ENCODE results near the gene KRT27. TPM values are rescaled to one million over a fixed set of nuclear protein-coding genes. Genes with fewer than 3 reads are reported as not detected.

The KRT27 gene, protein sequence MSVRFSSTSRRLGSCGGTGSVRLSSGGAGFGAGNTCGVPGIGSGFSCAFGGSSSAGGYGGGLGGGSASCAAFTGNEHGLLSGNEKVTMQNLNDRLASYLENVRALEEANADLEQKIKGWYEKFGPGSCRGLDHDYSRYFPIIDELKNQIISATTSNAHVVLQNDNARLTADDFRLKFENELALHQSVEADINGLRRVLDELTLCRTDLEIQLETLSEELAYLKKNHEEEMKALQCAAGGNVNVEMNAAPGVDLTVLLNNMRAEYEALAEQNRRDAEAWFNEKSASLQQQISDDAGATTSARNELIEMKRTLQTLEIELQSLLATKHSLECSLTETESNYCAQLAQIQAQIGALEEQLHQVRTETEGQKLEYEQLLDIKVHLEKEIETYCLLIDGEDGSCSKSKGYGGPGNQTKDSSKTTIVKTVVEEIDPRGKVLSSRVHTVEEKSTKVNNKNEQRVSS
- not detected in 2 replicates for polyA plus RNA-seq (2011; rRNA removed)
- polyA minus RNA-seq (2011; rRNA and poly(A)+ RNA removed) = not detected in 2 replicates

GRCh38 chr17:40782450-40782849, at the start of gene KRT27:
Gene KRT27 (minus strand): TSS chr17:40782550. CDS start chr17:40782493, 57 bp downstream.
- peaks cover 5% of the 10 kb centered on the region; the same call in 1 of the 2 replicates for H3K9me3 ChIP-seq (ENCODE audit: control insufficient read depth, insufficient read depth, low read length)
- H3K27ac ChIP-seq (ENCODE audit: low read depth, low read length) = no peak within 1 kb of the TSS
- H3K27me3 ChIP-seq (ENCODE audit: control insufficient read depth, insufficient read depth, low read length) = peaks cover 22% of the 10 kb centered on the region
- no peak within 1 kb of the TSS for H3K4me3 ChIP-seq (ENCODE audit: low read depth, low read length)
- ChIA-PET CTCF (interaction anchor here (1.0 kb wide), 1 partner anchor 222 kb away, joined by 3 read pairs; no protein-coding TSS in a partner anchor), POLR2A (no interaction called here)
- TF ChIP-seq CTCF (IDR thresholded peaks at IDR 0.05; ENCODE audit: low read depth, low read length) = no peak
- DNase-seq (ENCODE audit: low read depth, low spot score) = no peak

DNA sequence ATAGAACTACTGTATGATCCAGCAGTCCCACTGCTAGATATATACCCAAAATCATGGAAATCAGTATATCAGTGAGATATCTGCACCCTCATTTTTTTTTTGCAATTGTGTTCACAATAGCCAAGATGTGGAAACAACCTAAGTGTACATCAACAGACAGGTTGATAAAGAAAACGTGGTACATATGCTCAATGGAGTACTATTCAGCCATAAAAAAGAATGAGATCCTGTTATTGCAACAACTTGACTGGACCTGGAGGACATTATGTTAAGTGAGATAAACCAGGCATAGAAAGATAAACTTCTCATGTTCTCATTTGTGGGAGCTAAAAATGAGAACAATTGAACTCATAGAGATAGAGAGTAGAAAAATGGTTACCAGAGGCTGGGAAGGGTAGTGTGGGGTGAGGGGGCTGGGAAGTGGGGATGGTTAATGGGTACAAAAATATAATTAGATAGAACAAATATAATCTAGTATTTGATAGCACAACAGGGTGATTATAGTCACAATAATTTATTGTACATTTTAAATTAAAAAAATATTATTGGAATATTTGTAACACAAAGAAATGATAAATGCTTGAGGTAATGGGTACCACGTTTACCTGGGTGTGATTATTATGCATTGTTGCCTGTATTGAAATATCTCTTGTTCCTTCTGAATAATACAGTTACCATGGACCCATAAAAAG, 47.9 kb upstream of the KRT27 start:
- H3K27ac ChIP-seq (ENCODE audit: low read depth, low read length) = no peak overlapping the region
- no peaks in the 10 kb centered on the region for H3K27me3 ChIP-seq (ENCODE audit: control insufficient read depth, insufficient read depth, low read length)
- no peak for DNase-seq (ENCODE audit: low read depth, low spot score)
- H3K9me3 ChIP-seq (ENCODE audit: control insufficient read depth, insufficient read depth, low read length) = no peaks in the 10 kb centered on the region
- ChIA-PET CTCF (interaction anchor here (0.6 to 1.2 kb wide), 2 partner anchors 817 to 835 kb away, joined by 3 read pairs; no protein-coding TSS in a partner anchor), POLR2A (no interaction called here)
- H3K4me3 ChIP-seq (ENCODE audit: low read depth, low read length) = no peak overlapping the region
- TF ChIP-seq CTCF (IDR thresholded peaks at IDR 0.05; ENCODE audit: low read depth, low read length) = no peak

DNA sequence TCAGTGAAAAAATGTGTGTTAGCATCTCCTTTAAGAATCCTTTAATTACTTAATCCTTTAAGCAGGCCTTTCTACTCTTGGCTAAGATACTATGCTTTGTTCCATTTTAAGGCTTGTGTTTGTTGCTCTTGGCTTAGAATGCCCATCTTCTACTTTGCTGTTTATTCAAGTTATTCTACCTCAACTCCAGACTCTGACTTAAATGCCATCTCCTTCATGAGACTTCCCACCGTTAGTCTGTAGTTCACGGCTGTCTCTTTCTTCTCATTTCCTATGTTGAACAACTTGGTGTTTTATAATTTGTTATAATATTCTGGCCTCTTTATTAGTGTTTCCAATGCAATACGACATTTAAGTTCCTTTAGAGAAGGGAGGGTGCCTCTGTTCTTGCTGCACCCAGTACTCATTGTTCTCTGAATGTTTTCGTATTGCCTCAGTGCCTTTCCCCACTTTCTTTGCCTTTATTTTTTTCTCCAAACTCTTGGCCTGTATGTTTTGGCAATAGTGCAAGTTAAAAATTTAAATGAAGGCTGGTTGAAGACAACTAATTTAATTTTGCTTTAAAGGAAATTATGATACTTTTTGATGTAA, 46.2 kb upstream of the KRT27 start:
- ChIA-PET POLR2A (interaction anchor here (1.2 kb wide), 1 partner anchor 10 kb away, joined by 7 read pairs; no protein-coding TSS in a partner anchor), CTCF (interaction anchor here (1.2 kb wide), 1 partner anchor 837 kb away, joined by 3 read pairs; no protein-coding TSS in a partner anchor)
- Histone ChIP-seq H3K4me3 (ENCODE audit: low read depth, low read length) (no peak overlapping the region), H3K9me3 (ENCODE audit: control insufficient read depth, insufficient read depth, low read length) (no peaks in the 10 kb centered on the region), H3K27ac (ENCODE audit: low read depth, low read length) (no peak overlapping the region), H3K27me3 (ENCODE audit: control insufficient read depth, insufficient read depth, low read length) (no peaks in the 10 kb centered on the region)
- DNase-seq (ENCODE audit: low read depth, low spot score) = no peak
- TF ChIP-seq CTCF (IDR thresholded peaks at IDR 0.05; ENCODE audit: low read depth, low read length) = no peak

- H3K27me3 ChIP-seq (ENCODE audit: control insufficient read depth, insufficient read depth, low read length) = no peaks in the 10 kb centered on the region
- POLR2A ChIA-PET = interaction anchor here (1.2 kb wide), 1 partner anchor 9 kb away, joined by 7 read pairs; no protein-coding TSS in a partner anchor
- DNase-seq (ENCODE audit: low read depth, low spot score) = no peak
Observed at GRCh38 chr17:40827746-40828453, 45.5 kb upstream of the KRT27 start.

More at GRCh38 chr17:40827746-40828453, 45.5 kb upstream of the KRT27 start:
- TF ChIP-seq CTCF (IDR thresholded peaks at IDR 0.05; ENCODE audit: low read depth, low read length) = no peak
- Histone ChIP-seq H3K4me3 (ENCODE audit: low read depth, low read length) (no peak overlapping the region), H3K9me3 (ENCODE audit: control insufficient read depth, insufficient read depth, low read length) (no peaks in the 10 kb centered on the region), H3K27ac (ENCODE audit: low read depth, low read length) (no peak overlapping the region)
- CTCF ChIA-PET = interaction anchor here (1.6 to 2.9 kb wide), 2 partner anchors 821 to 835 kb away, joined by 4 to 9 read pairs; no protein-coding TSS in a partner anchor

Data from AG04450 (cell line).